HEK293 (cell line): ENCODE measurements around the gene TNFRSF14.

Experiments
- BCL6B ChIP-seq: fragments of 450-650 bp; formaldehyde crosslinking; IDR thresholded peaks from 2 replicates; pipeline ENCODE4 v1.5.1; 2017; ENCODE audit warnings: missing biosample characterization, missing genetic modification characterization
- CTCF ChIP-seq: fragments of 450-650 bp; formaldehyde crosslinking; IDR thresholded peaks from 2 replicates; pipeline ENCODE4 v1.5.1; 2016; ENCODE audit warnings: missing biosample characterization, missing genetic modification characterization
- KLF9 ChIP-seq: fragments of 450-650 bp; formaldehyde crosslinking; IDR thresholded peaks from 2 replicates; pipeline ENCODE4 v1.5.1; 2016; ENCODE audit warnings: missing biosample characterization, missing genetic modification characterization, low read depth
- ZBTB7A ChIP-seq: fragments of 450-650 bp; formaldehyde crosslinking; IDR thresholded peaks from 2 replicates; pipeline ENCODE4 v1.5.1; 2016; ENCODE audit warnings: low read depth, missing biosample characterization, missing genetic modification characterization
- ZNF302 ChIP-seq: fragments of 450-650 bp; formaldehyde crosslinking; IDR thresholded peaks from 2 replicates; pipeline ENCODE4 v1.5.1; 2016; ENCODE audit warnings: missing biosample characterization, missing genetic modification characterization, low read depth

GRCh38 chr1:2513939-2514652, 42.1 kb upstream of the TNFRSF14 start:
- TF ChIP-seq CTCF (tag by site-specific recombination): no peak
- TF ChIP-seq ZBTB7A (tag by site-specific recombination): no peak
- TF ChIP-seq ZNF302 (tag by site-specific recombination): no peak
- no peak for TF ChIP-seq KLF9 (tag by site-specific recombination)
- no peak for TF ChIP-seq BCL6B (tag by site-specific recombination)
